ENCODE measurements around the gene EZH1.

Gene EZH1

GRCh38 chr17:42784811-42785592, 40.2 kb upstream of the EZH1 start:
- no peak for TF ChIP-seq TAF1 (IDR thresholded peaks at IDR 0.05; ENCODE audit: borderline replicate concordance, insufficient read depth, low read length)
- TF ChIP-seq SIN3A (IDR thresholded peaks at IDR 0.05; ENCODE audit: borderline replicate concordance, insufficient read depth, low read length): no peak
- TF ChIP-seq REST (IDR thresholded peaks at IDR 0.05; ENCODE audit: insufficient read depth in 1 of 2, low read depth in 2 of 2, low read length in 2 of 2): no peak
- TF ChIP-seq POLR2AphosphoS5 (IDR thresholded peaks at IDR 0.05; ENCODE audit: low read depth, low read length): no peak

- no peak for TF ChIP-seq TAF1 (IDR thresholded peaks at IDR 0.05; ENCODE audit: borderline replicate concordance, insufficient read depth, low read length)
- TF ChIP-seq FOXP2 (optimal IDR thresholded peaks at IDR 0.05; ENCODE audit: borderline replicate concordance, extremely low read depth, extremely low read length, insufficient read depth): no peak
- no peak for TF ChIP-seq SIN3A (IDR thresholded peaks at IDR 0.05; ENCODE audit: borderline replicate concordance, insufficient read depth, low read length)
- TF ChIP-seq REST (IDR thresholded peaks at IDR 0.05; ENCODE audit: insufficient read depth in 1 of 2, low read depth in 2 of 2, low read length in 2 of 2): no peak
- TF ChIP-seq POLR2AphosphoS5 (IDR thresholded peaks at IDR 0.05; ENCODE audit: low read depth, low read length): no peak
Observed at GRCh38 chr17:42784409-42784808, 39.6 kb upstream of the EZH1 start.

DNA sequence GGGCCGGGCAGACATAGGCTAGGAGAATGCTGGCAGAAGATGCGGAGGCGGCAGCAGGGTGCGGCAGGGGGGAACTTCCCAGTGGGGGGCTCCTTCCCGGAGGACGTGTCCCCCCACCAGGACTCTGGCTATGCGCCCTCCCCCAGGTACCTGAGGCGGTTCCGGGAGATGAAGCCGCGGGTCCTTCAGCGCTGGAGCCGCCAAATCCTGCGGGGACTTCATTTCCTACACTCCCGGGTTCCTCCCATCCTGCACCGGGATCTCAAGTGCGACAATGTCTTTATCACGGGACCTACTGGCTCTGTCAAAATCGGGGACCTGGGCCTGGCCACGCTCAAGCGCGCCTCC, 38.9 kb upstream of the EZH1 start:
- no peak for TF ChIP-seq REST (IDR thresholded peaks at IDR 0.05; ENCODE audit: insufficient read depth in 1 of 2, low read depth in 2 of 2, low read length in 2 of 2)
- no peak for TF ChIP-seq TAF1 (IDR thresholded peaks at IDR 0.05; ENCODE audit: borderline replicate concordance, insufficient read depth, low read length)
- no peak for TF ChIP-seq SIN3A (IDR thresholded peaks at IDR 0.05; ENCODE audit: borderline replicate concordance, insufficient read depth, low read length)
- TF ChIP-seq POLR2AphosphoS5 (IDR thresholded peaks at IDR 0.05; ENCODE audit: low read depth, low read length): no peak
- TF ChIP-seq FOXP2 (optimal IDR thresholded peaks at IDR 0.05; ENCODE audit: borderline replicate concordance, extremely low read depth, extremely low read length, insufficient read depth): no peak

DNA sequence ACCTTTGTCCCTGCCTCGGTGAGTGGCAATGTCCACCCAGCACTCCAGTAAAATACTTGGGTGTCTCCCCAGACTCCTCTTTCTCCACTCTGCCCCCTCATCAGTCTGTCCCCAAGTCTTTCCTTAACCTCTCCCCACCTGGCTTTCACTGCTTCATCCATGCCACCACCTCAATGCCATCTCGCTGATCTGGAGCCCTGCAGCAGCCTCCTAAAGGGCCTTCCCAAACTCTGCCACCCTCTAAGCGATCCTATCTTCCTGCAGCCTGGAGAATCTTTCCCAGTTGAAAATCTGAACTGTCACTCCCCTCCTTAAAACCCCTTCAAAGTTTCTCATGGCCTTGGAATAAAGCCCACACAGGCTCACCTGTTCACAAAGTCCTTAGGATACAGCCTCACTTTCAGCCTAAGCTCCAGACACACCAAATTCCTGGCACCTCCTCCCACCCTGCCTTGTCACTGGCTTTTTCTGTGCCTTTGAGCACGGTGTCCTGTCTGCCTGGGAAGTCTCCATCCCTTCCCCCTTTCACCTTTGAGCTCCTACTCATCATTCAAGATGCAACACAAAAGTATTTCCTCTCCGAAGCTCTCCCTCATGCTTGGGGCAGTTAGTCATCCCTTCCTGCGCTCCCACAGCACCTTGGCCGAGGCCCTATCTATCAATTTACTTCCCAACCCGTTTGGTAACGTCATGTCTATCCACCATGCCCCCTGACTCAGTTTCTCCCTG, 38.4 kb upstream of the EZH1 start:
- no peak for TF ChIP-seq TAF1 (IDR thresholded peaks at IDR 0.05; ENCODE audit: borderline replicate concordance, insufficient read depth, low read length)
- TF ChIP-seq REST (IDR thresholded peaks at IDR 0.05; ENCODE audit: insufficient read depth in 1 of 2, low read depth in 2 of 2, low read length in 2 of 2): no peak
- TF ChIP-seq FOXP2 (optimal IDR thresholded peaks at IDR 0.05; ENCODE audit: borderline replicate concordance, extremely low read depth, extremely low read length, insufficient read depth): no peak
- no peak for TF ChIP-seq POLR2AphosphoS5 (IDR thresholded peaks at IDR 0.05; ENCODE audit: low read depth, low read length)
- TF ChIP-seq SIN3A (IDR thresholded peaks at IDR 0.05; ENCODE audit: borderline replicate concordance, insufficient read depth, low read length): no peak
